HG03457 (cell line): ENCODE data around the gene NHLRC4.

Experiments used
- ATAC-seq: cut with Tn5 transposase; IDR thresholded peaks from one replicate; pipeline ENCODE4 v1.9.1; 2021; ENCODE audit warnings: moderate number of reproducible peaks; ENCODE audit not compliant: unreplicated experiment

Gene NHLRC4, protein sequence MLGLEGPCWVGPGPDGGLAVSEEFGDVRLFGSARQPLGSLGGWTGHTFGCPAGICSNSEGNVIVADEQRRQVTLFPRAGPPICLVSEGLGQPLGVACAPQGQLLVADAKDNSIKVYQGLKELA

DNA sequence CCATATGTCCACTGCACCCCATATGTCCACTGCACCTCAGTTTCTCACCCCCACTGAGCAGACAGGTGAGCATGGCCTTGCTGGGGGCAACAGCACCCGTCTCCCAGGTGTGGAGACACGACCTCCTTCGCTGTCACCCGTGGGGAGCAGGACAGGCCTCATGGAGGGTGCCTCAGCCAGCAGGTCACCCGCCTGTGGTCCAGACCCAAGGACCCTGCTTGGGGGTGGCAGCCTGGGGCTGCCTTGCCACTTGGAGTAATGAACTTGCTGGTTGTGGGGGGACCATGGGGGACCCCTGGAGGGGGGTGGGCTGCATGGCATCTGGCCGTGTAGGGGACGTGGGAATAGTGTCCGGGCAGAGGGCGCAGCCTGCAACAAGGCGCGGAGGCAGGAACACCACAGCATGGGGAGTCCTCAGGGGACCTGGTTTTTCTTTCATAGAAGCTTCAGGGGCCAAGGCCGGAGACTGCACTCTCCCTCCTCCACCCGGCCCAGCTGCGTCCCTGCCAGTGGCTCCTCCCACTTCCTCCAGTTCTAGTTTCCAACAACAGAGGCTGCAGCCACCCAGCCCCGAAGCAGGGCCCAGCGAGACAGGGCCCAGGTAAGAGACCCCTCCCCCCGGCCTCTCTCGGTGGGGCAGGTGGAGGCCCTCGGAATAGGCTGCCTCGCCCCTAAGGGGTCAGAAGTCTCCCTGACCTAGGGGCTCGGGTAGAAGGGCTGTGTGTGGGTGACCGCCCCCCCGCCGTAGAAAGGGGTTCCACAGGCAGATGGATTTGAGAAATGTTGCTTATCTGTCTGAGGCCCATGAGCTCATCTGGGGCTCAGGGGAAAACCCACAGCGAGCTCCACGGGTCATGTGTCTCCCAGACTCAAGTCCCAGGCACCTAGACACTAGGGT is at the start of gene NHLRC4:
TSS of gene NHLRC4 (plus strand) at position 531 of the 898 bp plus-strand sequence. CDS start 1,043 bp downstream, outside the sequence.
- ATAC-seq: no peak

DNA sequence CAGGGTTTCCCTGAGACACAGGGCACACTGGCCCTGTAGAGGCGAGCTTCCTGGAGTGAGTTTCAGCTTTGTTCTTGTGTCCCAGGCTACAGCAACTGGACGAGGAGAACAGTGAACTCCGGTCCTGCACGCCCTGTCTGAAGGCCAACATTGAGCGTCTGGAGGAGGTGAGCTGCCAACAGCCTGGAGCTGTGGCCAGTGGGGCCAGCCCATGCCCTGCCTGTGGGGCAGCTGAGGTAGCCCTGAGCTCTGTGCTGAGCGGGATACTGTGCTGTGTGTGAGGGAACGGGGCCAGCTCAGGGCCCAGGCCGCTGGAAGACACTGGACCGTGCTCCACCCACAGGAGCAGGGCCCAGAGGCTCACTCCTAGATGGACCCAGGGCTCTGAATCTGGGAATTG is 47.9 kb upstream of the NHLRC4 start:
- no peak for ATAC-seq

DNA sequence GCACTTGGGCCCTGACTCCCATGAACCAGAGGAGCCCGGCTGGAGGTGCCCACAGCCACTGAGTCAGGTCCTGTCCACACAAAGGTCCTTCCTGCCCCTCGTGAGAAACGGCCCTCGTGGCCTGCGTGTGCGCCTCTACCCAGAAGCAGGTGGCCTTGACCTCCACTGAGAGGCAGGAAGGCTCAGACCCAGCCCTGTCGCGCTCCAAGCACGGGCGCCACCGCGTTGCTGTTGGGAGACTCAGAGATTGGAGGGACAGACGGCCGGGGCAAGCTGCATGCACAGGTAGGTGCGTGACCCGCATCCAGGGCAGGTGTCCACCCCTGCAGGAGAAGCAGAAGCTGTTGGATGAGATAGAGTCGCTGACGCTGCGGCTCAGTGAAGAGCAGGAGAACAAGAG is 47.4 kb upstream of the NHLRC4 start:
- ATAC-seq: no peak

DNA sequence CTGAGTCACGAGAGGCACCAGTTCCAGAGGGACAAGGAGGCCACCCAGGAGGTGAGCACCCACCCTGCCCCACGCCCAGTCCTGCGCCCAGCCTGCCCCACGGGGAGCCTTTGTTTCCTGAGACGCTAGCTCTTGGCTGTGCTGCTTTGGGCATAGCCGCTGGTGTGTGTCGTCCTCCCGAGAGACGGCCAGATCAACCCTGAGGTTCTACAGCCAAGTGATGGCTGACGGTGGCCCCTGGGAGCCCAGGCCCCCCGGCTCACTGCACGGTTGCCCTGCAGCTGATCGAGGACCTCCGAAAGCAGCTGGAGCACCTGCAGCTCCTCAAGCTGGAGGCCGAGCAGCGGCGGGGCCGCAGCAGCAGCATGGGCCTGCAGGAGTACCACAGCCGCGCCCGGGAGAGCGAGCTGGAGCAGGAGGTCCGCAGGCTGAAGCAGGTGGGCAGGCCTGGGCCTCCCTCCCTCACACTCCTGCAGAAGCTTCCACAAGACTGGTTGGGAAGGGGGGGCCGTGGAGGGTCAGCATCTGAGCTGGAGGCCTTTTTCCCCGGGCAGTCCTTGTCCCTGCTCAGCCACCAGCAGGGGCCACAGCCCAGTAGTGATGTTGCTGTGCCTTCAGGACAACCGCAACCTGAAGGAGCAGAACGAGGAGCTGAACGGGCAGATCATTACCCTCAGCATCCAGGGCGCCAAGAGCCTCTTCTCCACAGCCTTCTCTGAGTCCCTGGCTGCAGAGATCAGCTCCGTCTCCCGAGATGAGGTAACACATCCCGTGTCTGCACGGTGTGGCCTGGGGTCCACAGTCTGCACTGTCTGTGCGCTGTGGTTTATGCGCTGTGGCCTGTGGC is 46.7 kb upstream of the NHLRC4 start:
- ATAC-seq: no peak

DNA sequence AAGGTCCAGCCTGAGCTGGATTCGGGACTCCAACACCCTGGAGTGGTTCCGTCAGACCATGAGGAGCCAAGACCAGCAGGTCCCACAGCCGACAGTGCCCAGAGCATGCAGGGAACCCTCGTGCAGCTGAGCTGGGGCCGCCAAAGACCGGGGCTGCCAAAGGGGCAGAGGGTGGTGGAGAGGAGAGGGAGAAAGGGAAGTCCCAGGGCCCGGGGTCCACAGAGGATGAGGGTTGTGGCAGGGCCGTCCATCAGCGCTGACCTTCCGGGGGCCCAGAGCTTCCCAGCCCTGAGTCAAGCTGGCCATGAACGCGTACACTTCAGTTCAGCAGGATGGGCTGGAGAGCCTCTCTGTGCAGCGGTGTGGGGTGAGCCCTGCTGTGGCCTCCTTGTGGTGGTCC is 46.0 kb upstream of the NHLRC4 start:
- no peak for ATAC-seq

DNA sequence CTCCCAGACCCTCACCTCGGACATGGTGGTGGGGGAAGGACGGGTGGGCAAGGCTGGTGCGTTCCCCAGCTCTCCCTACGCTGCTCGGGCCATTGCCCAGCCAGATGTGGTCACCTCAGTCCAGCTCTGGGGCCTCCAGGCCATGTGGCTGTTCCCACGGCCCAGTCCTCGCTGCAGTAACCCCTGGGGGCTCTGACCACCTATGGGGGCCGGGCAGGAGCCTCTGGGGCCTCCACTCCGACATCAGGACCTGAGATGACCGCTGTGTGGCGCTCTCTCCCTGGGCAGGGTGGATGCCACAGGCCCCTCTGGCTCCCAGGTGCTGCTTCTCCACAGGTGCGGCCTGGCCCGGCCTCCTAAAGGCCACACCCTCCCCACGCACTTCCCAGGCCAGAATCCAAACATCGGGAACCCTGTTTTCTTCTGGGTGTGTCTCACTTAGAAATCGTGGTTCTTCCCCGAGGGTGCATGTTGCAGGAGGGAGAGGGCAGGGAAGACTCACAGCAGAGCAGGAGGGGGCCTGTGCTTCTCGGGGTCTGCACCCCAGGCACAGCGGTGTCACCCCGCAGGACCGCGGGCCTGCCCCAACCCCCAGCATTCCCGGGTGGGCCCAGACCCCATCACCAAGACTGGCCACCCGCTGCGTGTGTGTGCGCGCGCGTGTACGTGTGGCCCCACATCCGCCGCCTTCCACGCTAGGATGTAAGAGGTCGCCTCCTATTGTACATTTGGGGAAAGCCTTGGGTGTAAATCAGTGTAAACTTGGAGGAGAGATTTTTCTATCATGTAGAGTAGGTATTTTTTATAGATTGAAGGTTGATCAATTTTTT is 45.2 kb upstream of the NHLRC4 start:
- ATAC-seq: no peak

DNA sequence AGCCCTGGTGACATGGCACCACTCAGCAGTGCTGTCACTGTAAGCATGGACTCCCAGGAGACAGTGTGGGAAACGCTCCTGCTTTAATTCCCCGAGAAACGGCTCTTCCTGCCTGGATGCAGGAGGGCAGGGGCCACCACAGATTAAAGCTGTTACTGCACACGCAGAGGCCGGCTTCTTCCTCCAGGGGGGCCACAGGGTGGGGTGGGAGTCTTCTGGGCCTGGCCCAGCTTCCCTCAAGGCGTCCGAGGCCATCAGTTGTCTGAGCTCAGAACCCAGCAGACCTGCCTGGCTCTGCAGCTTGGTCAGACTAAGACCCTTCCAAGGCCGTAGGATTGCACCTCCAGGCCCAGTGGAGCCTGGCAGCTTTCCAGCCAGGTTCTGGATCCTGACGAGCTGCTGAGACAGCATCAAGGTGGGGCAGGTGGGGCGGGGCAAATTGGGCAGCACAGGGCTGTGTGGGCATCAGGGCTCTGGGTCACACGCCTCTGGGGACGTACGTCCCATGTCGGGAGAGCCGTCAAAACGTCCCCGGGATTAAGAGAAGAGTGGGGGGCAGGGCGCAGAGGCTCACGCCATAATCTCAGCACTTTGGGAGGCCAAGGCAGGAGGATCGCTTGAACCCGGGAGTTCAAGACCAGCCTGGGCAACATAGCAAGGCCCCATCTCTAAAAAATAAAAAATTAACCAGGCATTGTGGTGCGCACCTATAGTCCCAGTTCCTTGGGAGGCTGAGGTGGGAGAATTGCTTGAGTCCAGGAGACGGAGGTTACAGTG is 44.3 kb upstream of the NHLRC4 start:
- no peak for ATAC-seq

DNA sequence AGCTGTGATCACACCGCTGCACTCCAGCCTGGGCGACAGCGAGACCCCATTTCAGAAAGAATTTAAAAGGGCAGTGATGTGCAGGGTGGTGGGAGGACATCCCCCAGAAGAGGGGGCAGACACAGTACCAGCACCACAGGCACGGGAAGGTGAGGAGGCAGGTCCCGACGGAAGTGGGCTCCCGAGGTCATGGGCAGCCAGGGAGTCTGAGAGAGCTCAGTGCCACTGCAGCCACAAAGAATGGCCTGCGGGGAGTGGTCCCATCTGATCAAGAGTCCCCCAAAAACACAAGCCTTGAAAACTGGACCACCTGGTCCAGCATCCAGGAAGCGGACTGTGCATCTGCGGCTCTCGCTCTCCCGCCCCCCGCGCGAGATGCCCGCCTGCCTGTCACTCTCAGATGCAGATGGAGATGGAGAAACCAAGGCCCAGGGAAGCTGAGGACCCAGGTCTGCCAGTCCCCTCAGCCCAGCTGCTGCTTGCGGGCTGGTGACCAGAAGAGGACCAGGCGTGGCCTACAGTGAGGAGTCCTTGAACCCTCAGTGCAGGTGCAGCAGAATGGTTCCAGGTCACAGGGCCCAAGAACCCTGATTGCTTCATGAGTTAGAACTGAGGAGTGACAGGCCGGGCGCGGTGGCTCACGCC is 43.6 kb upstream of the NHLRC4 start:
- no peak for ATAC-seq

DNA sequence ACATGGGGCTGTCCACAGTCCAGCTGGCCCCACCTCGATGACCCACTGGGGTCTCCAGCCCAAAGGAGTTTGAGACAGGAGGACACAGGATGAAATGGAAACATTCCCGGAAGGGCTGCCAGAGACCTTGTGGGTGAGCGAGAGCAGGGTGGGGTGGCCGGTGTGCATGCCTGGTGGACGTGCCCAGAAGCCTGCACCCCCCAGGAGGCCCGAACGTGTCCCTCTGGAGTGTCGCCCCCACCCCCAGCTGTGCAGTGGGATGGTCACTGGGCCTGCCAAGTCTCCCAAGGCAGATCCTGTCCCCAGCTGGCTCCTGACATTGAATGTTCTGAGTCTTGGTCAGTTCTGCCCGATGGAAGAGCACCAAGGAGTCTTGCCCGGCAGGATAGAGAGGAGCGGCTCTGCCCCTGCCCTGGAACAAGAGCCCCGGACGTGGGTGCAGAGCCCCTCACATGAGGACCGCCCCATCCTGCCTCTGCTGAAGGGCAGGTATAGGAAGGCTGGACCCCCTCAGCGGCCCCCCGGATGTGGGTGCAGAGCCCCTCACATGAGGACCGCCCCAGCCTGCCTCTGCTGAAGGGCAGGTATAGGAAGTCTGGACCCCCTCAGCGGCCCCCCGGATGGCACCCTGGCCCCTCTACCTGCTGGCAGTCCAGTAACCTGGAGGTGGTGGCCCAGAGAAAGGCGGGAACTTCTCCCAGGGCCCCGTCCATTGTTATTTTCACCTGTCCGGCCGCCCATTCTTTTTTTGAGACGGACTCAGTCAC is 42.3 kb upstream of the NHLRC4 start:
- ATAC-seq: no peak

DNA sequence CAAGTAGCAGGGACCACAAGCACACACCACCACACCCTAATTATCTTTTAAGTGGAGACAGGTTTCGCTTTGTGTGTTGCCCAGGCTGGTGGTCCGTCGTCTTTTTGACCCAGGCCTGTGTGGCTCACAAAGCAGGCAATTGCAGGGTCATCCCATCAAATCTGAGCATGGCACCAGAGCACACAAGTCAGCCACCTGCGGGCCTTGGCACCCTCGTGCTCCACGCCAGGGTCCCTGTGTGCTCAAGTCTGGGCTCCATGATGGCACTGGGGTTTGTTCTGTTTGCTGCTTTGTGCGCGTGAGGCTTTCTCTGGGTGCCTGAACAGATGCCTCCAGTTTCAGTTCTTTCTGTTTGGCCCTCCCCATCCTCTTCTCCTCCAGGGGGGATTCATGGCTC is 41.7 kb upstream of the NHLRC4 start:
- ATAC-seq: no peak

DNA sequence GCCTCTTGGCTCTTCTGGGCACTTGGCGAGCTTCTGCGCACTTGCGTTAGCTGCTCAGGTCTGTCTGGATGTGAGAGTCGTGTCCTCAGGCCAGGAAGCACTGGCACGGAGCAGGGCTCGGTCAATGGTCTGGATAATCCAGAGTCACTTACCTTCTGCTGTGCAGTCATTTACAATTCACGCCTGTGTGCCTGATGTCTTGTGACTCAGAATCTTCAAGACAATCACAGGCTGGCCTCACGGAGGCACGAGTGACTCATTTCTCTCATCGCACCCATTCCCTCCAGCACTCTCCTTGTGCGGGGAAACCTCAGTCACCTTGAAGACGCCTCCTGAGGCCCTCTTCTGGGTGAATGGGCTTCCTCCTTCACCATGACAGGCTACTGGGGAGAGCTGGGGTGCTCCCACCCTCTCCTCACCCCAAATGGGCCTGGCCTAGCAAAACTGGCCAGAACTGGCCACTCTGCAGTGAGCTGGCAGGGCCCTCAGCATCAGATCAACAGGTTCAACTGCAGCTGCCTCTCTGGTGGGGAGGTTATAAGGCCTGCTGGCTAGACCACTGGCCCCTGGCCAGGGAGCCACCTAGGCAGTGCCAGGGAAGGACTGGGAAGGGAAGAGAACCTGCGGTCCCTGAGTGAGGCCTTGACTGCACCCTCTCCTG is 41.2 kb upstream of the NHLRC4 start:
- no peak for ATAC-seq

DNA sequence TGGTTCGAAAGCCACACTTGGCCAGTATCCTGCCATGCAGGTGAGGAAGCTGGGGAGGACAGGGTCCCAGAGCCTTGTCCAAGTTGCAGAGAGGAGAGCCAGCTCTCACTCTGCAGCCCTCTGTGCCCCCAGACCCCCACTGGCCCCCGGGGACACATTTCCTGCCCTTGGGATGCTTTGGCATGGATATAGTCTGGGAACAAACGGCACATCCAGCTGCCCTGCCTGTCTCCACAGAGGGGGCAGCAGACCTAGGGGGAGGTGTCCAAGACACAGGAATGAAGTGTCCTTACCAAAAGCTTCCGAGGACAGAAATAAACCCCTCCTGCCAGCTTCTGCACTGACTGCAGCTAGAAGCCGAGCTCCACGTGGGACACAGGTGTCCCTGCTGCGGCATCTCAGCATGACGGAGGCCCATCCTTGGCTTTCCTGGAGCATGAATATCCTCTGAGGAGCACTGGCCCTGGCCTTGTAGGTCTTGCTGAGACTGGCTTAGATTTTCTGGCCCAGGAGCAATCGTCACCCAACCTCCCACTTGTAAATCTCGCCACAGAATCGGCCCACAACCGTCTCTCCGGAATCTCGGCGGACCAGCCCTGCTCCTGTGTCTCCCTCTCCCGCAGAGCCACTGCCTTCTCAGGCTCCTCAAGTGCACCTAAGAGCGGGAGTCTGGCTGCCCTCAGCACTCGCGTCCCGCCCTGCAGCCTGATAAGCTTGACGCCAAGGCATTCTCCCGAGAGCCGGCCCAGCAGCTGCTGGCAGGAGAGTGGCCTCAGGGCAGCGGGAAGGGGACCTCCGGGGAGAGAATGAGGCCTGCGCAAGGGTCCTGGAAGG is 40.4 kb upstream of the NHLRC4 start:
- no peak for ATAC-seq

DNA sequence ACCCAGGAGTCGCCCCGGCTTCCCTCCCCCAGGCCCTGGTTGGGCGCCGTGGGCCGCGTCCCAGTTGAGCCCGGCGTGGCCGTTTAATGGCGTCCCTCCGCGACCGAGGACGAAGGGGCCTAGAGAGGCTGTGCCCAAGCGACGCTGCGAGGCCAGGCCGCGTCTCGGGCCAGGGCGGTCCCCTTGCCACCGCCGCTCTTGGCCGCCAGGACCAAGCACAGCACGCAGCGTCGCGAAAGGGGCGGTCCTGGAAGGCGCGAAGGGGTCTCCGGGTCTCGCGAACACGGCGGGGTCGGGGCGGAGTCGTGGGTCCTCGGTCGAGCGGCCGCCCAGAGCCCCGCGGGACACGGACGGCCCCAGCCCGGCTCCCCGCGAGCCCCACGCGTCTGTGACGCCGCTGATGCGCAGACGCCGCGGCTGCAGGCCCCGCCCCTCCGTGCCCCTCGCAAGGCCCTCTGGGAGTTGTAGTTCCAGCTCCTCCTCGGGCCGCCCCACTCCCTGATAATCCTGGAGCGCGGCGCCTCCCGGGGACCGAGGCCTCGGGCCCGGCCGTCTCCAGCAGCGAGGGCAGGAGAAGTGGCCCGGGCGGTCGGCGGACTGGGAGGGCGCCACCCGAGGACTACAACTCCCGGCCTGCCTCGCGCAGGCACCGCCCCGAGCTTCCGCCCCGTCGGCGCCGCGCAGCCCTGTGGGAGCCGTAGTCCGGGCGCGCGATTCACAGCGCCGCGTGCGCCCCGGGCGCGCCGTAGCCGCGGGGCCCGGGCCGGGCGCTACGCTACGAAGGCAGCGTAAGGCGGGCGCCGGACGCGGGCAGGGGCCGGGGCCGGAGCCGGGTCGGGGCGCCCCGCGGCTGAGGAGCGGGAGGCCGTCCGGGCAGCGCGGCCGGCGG is 39.5 kb upstream of the NHLRC4 start, which contains the start of gene CAPN15:
TSS of gene CAPN15 (plus strand) at position 698 of the 889 bp plus-strand sequence. CDS start 19,127 bp downstream, outside the sequence.
- ATAC-seq: peak; percentile 50

DNA sequence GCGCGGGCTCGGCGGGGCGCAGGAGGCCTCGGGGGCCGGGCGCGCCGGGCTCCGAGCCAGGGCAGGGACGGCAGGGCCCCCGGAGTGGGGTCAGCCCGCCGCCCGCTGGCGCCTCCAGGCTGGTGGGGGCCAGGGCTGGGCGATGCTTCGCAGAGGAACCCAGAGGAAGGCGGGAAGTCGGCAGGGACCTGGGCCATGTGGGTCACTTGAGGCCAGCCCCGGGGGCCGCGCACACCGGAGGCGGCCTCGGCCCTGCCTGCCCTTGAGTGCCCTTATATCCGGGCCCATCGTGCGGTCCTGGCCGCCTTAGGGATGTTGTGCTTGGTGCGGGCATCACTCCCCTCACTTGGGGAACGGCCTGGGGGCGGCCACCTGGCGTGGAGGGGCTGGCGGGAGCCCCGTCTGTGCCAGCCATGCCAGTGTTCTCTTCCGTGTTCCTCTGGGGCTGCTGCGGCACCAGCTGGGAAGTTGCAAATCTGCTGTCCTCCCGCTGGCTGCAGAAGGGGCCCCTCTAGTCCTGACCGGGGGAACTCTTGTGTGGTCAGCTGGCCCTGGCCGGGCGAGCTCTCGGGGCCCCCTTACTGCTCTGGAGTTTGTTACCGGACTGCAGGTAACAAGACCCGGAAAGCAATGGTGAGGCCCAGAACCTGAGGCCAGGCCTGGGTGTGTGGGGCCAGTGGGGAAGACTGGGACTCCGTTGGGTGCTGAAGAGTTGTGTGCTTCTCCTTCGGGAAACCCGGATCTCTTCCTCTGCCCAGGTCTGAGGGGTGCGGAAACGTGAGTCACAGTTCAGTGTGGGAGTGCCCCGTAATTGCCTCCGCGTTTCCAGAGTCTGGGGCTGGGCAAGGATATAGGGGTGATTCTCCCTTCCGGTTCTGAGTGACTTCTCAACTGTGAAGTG is 38.4 kb upstream of the NHLRC4 start:
- peak; percentile 6 for ATAC-seq

DNA sequence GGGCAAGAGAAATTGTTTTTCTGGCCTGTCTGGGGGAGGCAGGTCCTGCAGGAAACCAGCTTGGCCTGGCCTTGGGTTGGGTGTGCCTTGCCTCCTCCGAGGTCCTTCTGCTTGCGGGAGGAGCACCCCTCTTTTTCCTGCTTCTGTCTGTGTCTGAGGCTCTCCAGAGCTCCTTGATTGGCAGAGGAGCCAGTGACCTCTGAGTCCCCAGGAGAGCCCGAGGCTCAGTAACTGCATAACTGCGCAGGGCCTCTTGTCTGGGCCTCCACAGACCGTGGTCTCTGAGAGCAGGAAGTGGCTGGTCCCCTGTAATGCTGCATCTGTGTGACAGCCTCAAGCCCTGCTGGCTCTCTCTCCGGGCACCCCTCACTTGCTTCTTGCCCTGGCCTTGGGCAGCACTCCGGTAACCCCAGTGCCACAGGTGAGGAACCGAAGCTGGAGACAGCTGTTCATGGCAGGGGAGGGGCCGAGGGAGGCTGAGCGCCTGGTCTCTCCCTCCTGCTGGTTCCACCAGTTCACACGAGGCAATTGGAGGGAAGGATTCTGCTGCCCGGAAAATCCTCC is 37.7 kb upstream of the NHLRC4 start:
- no peak for ATAC-seq
